CD14-positive monocyte (primary cell): ENCODE results near the gene TGFBRAP1. TPM values are rescaled to one million over a fixed set of nuclear protein-coding genes. Genes with fewer than 3 reads are reported as not detected.
A peak's percentile ranks its signal among the peaks of the same experiment; 100 is the strongest.

Experiments
- DNase-seq, 3 donors: peaks; one replicate each; pipeline ENCODE4 v3.0.0-alpha.2; 2011 to 2022
- H2AFZ ChIP-seq: 2 replicates; pipeline ENCODE4 v1.6.0; 2012; ENCODE audit warnings: mild to moderate bottlenecking, low read depth, low read length, inconsistent platforms; ENCODE audit not compliant: insufficient read depth, poor library complexity, severe bottlenecking
- H3K27ac ChIP-seq, 2 donors: 1 replicate in 1 of 2; 2 replicates in 1 of 2; pipeline ENCODE4 v1.5.1; 2012 to 2013; ENCODE audit warnings: low read length in 2 of 2, control low read depth in 1 of 2, inconsistent platforms in 1 of 2, low read depth in 1 of 2, mild to moderate bottlenecking in 1 of 2
- H3K27me3 ChIP-seq, 2 donors: one replicate each; pipeline versions ENCODE4 v1.6.0 to v1.6.1; 2011 to 2013; ENCODE audit warnings: low read length in 2 of 2; ENCODE audit not compliant: control insufficient read depth in 2 of 2, insufficient read depth in 2 of 2
- H3K36me3 ChIP-seq, 2 donors: replicated peaks in 1 of 2; 1 replicate in 1 of 2; 2 replicates in 1 of 2; pipeline versions ENCODE4 v1.5.1 to v1.6.1; 2012 to 2013; ENCODE audit warnings: low read length in 2 of 2, control low read depth in 1 of 2, inconsistent platforms in 1 of 2, mild to moderate bottlenecking in 1 of 2; ENCODE audit not compliant: insufficient read depth in 2 of 2, control insufficient read depth in 1 of 2
- H3K4me1 ChIP-seq, 2 donors: 1 replicate in 1 of 2; 2 replicates in 1 of 2; pipeline versions ENCODE4 v1.5.1 to v1.6.1; 2012 to 2013; ENCODE audit warnings: low read length in 2 of 2, control low read depth in 1 of 2, inconsistent platforms in 1 of 2, mild to moderate bottlenecking in 1 of 2, moderate library complexity in 1 of 2; ENCODE audit not compliant: insufficient read depth in 2 of 2, control insufficient read depth in 1 of 2
- H3K4me2 ChIP-seq: replicated peaks from 2 replicates; pipeline ENCODE3; 2012; ENCODE audit warnings: low read length, moderate library complexity, mild to moderate bottlenecking; ENCODE audit not compliant: poor library complexity, severe bottlenecking; ENCODE audit errors: extremely low read depth
- H3K4me3 ChIP-seq, 3 experiments: fragments of 200-600 bp in 1 of 3; sonication (generic) in 1 of 3; replicated peaks in 1 of 3; 1 replicate in 2 of 3; 2 replicates in 1 of 3; pipeline ENCODE4 v1.5.1; 2011 to 2013; ENCODE audit warnings: low read length in 3 of 3, mild to moderate bottlenecking in 3 of 3, control low read depth in 2 of 3, low read depth in 2 of 3, inconsistent platforms in 1 of 3, moderate library complexity in 1 of 3
- H3K79me2 ChIP-seq: 2 replicates; pipeline ENCODE4 v1.6.0; 2012; ENCODE audit warnings: mild to moderate bottlenecking, control low read depth, inconsistent platforms, low read length, moderate library complexity; ENCODE audit not compliant: insufficient read depth
- H3K9ac ChIP-seq: 2 replicates; pipeline ENCODE4 v1.6.0; 2017; ENCODE audit warnings: low read length, mild to moderate bottlenecking; ENCODE audit not compliant: insufficient read depth, poor library complexity, severe bottlenecking
- H3K9me3 ChIP-seq, 2 donors: replicated peaks in 1 of 2; 1 replicate in 1 of 2; 2 replicates in 1 of 2; pipeline versions ENCODE4 v1.5.1 to v1.6.1; 2012 to 2013; ENCODE audit warnings: low read length in 2 of 2, control low read depth in 1 of 2; ENCODE audit not compliant: control insufficient read depth in 1 of 2, insufficient read depth in 1 of 2
- H4K20me1 ChIP-seq: 2 replicates; pipeline ENCODE4 v1.6.0; 2012; ENCODE audit warnings: mild to moderate bottlenecking, low read length, control low read depth, moderate library complexity; ENCODE audit not compliant: insufficient read depth
- H3K27ac Mint-ChIP-seq, 7 donors: one replicate each; pipeline ENCODE4 v1.8.0; 2020; ENCODE audit warnings: mild to moderate bottlenecking in 7 of 7, mixed read lengths in 7 of 7, moderate library complexity in 6 of 7, inconsistent platforms in 2 of 7
- H3K27me3 Mint-ChIP-seq, 3 donors: one replicate each; pipeline ENCODE4 v1.8.0; 2021 to 2022; ENCODE audit warnings: low read depth in 3 of 3, mild to moderate bottlenecking in 3 of 3, mixed read lengths in 3 of 3, moderate library complexity in 3 of 3, inconsistent platforms in 1 of 3
- H3K36me3 Mint-ChIP-seq, 2 donors: one replicate each; pipeline ENCODE4 v1.8.0; 2020; ENCODE audit warnings: mixed read lengths in 2 of 2, inconsistent platforms in 1 of 2, mild to moderate bottlenecking in 1 of 2
- H3K4me1 Mint-ChIP-seq: one replicate; pipeline ENCODE4 v1.8.0; 2020; ENCODE audit warnings: mild to moderate bottlenecking, mixed read lengths
- H3K4me3 Mint-ChIP-seq, 2 donors: one replicate each; pipeline ENCODE4 v1.8.0; 2020; ENCODE audit warnings: mild to moderate bottlenecking in 2 of 2, mixed read lengths in 2 of 2, moderate library complexity in 1 of 2
- H3K9me3 Mint-ChIP-seq, 7 donors: one replicate each; pipeline ENCODE4 v1.8.0; 2020 to 2022; ENCODE audit warnings: mixed read lengths in 7 of 7, mild to moderate bottlenecking in 6 of 7, moderate library complexity in 6 of 7, inconsistent platforms in 2 of 7
- WGBS: methylation state at CpG from one replicate; pipeline ENCODE4 v1.1.5; 2013; ENCODE audit warnings: missing lambda C conversion rate; ENCODE audit not compliant: insufficient coverage; 5-methylcytosine and 5-hydroxymethylcytosine counted together
- intact Hi-C, 2 donors: fragments of 100-400 bp; cut with micrococcal nuclease; formaldehyde crosslinking; loops; one replicate each; pipeline versions ENCODE4 v1.15.0 to v1.15.1; 2023
- polyA plus RNA-seq, 3 donors: library from polyadenylated mRNA; depleted of rRNA in 1 of 3; unstranded in 2 of 3; stranded (reverse) in 1 of 3; fragments of 300-500 nt in 2 of 3; fragments of >200 nt in 1 of 3; fragmentation: Illumina TruSeq in 2 of 3; gene quantifications; 1 replicate in 2 of 3; 2 replicates in 1 of 3; pipeline ENCODE4 v1.2.3, GENCODE V29; 2012 to 2021
- TF ChIP-seq, protein P1 (sequence below): fragments of 200-600 bp; IDR thresholded peaks from one replicate; pipeline ENCODE4 v1.8.0; 2022; ENCODE audit warnings: antibody characterized with exemption, mild to moderate bottlenecking

Gene TGFBRAP1
- polyA plus RNA-seq, 3 donors: 10.0 to 10.5 (median 10.2) TPM

GRCh38 chr2:105324101-105324500 is 5.4 kb downstream of the TGFBRAP1 start:
- Mint-ChIP-seq H3K4me1 (peaks cover 50% of the 10 kb centered on the region), H3K27me3 (no peaks in the 10 kb centered on the region), H3K4me3 (no peak overlapping the region), H3K36me3 (peaks cover 5 to 11% of the 10 kb centered on the region in 2 donors), H3K9me3 (no peaks in the 10 kb centered on the region), H3K27ac (peak overlapping the region in 1 of 7 donors; percentile 21)
- Histone ChIP-seq H3K36me3 (peaks cover 0 to 18% of the 10 kb centered on the region in 2 donors), H3K27me3 (no peaks in the 10 kb centered on the region), H3K9ac (no peak overlapping the region), H3K79me2 (peaks cover 95% of the 10 kb centered on the region), H3K4me2 (no peak overlapping the region), H3K27ac (no peak overlapping the region), H2AFZ (no peak overlapping the region), H3K4me3 (no peak overlapping the region), H3K9me3 (no peaks in the 10 kb centered on the region), H4K20me1 (peaks cover 44% of the 10 kb centered on the region), H3K4me1 (peaks cover 34 to 43% of the 10 kb centered on the region in 2 donors)
- TF ChIP-seq, protein P1, sequence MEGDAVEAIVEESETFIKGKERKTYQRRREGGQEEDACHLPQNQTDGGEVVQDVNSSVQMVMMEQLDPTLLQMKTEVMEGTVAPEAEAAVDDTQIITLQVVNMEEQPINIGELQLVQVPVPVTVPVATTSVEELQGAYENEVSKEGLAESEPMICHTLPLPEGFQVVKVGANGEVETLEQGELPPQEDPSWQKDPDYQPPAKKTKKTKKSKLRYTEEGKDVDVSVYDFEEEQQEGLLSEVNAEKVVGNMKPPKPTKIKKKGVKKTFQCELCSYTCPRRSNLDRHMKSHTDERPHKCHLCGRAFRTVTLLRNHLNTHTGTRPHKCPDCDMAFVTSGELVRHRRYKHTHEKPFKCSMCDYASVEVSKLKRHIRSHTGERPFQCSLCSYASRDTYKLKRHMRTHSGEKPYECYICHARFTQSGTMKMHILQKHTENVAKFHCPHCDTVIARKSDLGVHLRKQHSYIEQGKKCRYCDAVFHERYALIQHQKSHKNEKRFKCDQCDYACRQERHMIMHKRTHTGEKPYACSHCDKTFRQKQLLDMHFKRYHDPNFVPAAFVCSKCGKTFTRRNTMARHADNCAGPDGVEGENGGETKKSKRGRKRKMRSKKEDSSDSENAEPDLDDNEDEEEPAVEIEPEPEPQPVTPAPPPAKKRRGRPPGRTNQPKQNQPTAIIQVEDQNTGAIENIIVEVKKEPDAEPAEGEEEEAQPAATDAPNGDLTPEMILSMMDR: no peak
- WGBS: 86% methylated on average over 1 of the region's 4 CpGs
- peak in 2 of 3 donors; percentile 44 to 58 for DNase-seq
- intact Hi-C loops: no loop called here

DNA sequence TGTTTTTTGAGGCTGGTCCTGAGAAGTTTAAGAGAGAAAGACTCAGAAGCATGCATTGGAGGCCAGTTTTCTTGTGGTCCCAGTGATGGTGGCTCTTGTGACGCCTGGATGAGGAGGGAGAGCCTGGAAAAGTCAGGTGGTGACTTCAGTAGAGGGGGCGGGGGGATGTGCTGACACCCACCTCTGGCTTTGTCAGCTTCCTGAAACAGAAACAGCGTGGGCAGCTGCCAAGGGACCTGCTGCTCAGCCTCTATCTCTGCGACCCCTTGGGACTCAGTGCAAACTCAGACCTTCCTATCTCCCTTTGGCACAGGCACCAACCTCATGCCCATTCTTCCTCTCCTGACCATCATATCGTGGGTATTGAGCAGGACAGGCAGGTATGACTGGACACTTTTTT is 6.4 kb downstream of the TGFBRAP1 start:
- WGBS: 23% methylated on average over 4 of the region's 5 CpGs
- peak overlapping the region in 1 of 2 donors; percentile 18 for H3K27ac ChIP-seq
- DNase-seq: no peak
- H3K27me3 ChIP-seq: no peaks in the 10 kb centered on the region
- Mint-ChIP-seq H3K27ac (peak overlapping the region in 2 of 7 donors; percentile 38 to 46), H3K4me3 (no peak overlapping the region), H3K27me3 (no peaks in the 10 kb centered on the region), H3K9me3 (no peaks in the 10 kb centered on the region), H3K4me1 (peaks cover 41% of the 10 kb centered on the region), H3K36me3 (peaks cover 5 to 11% of the 10 kb centered on the region in 2 donors)
- H2AFZ ChIP-seq: no peak overlapping the region
- H3K4me1 ChIP-seq: peaks cover 24 to 33% of the 10 kb centered on the region in 2 donors
- H3K4me3 ChIP-seq: no peak overlapping the region
- no peak overlapping the region for H3K4me2 ChIP-seq
- peaks cover 52% of the 10 kb centered on the region for H4K20me1 ChIP-seq
- no peaks in the 10 kb centered on the region for H3K9me3 ChIP-seq
- intact Hi-C loops: no loop called here
- H3K9ac ChIP-seq: no peak overlapping the region
- H3K36me3 ChIP-seq: peaks cover 0 to 18% of the 10 kb centered on the region in 2 donors
- H3K79me2 ChIP-seq: peaks cover 92% of the 10 kb centered on the region
- TF ChIP-seq, protein P1: no peak
